D721Med (cell line): ENCODE measurements around the gene TMTC1.

Source experiments
- DNase-seq: peaks from one replicate; pipeline ENCODE4 v3.0.0; 2011; ENCODE audit warnings: low spot score; ENCODE audit not compliant: insufficient read length
- FAIRE-seq: peaks from 2 replicates; lab custom pipeline; 2011; peaks lifted over from hg19 to GRCh38; lab: Jason Lieb, UNC
- TF ChIP-seq, protein P1 (sequence below): IDR thresholded peaks from 2 replicates; pipeline ENCODE4 v1.5.1; 2012; ENCODE audit warnings: mild to moderate bottlenecking, control low read depth; ENCODE audit not compliant: insufficient read depth; ENCODE audit errors: missing control alignments

The TMTC1 gene

DNA sequence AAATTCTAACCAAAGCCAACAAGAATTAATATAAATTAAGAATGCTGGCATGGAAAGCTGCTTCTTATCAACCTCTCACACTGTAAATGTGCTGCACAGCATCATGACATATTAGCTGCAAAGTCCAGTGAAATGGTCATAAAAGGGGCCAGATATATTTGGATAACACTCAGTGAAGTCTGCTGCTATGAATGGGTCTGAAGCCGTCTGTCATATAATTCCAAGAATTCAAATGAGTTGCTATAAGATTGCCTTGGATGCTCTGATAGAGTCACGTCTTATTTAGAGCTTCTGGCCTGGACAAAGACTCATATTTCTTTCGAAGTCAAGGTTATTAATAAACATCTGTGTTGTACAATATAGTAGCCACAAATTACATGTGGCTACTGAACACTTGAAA lies 231.9 kb downstream of the TMTC1 start:
- FAIRE-seq (no peak), DNase-seq (no peak)
- TF ChIP-seq, protein P1, sequence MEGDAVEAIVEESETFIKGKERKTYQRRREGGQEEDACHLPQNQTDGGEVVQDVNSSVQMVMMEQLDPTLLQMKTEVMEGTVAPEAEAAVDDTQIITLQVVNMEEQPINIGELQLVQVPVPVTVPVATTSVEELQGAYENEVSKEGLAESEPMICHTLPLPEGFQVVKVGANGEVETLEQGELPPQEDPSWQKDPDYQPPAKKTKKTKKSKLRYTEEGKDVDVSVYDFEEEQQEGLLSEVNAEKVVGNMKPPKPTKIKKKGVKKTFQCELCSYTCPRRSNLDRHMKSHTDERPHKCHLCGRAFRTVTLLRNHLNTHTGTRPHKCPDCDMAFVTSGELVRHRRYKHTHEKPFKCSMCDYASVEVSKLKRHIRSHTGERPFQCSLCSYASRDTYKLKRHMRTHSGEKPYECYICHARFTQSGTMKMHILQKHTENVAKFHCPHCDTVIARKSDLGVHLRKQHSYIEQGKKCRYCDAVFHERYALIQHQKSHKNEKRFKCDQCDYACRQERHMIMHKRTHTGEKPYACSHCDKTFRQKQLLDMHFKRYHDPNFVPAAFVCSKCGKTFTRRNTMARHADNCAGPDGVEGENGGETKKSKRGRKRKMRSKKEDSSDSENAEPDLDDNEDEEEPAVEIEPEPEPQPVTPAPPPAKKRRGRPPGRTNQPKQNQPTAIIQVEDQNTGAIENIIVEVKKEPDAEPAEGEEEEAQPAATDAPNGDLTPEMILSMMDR, result no peak

DNA sequence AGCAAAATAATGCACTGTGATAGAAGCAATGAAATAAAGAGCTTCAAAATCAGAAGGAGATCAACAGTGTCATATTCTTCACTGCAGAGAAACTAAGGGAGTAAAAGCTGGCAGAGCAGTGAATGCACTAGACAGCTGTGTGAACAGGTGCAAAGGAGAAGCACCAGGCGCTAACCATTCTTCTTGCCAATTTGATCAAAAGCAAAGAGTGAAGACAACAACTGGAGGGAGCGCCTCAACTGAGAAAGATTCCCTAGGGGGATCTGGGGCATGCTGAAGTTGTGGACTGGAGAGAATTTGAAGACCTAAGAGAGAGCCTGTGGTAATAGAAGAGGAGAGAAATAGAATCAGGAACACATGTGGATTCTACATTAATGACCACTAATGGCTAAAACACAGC lies 235.9 kb downstream of the TMTC1 start:
- DNase-seq (no peak), FAIRE-seq (no peak)
- TF ChIP-seq, protein P1, result no peak

- DNase-seq, result no peak
- TF ChIP-seq, protein P1, result no peak
- FAIRE-seq, result no peak
These were observed 236.6 kb downstream of the TMTC1 start for GRCh38 chr12:29547151-29547632.

DNA sequence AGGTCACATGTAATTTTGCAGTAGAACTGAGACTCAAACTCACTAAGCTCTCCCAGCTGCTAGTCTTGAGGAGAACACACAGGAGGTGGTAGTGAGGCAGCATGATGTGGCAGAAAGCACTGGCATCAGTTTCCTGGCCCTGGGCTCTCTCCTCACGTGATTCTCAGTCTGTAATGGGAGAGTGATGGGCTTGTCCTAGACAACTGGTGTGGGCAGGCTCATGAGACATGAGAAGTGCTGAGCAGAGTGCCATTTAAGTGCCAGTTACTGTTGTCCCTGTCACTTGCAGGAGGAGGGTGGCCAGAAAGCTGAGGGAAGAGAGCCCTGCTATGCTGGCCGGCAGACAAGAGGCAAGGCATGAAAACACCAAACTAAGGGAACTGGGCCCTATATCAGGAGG lies 237.7 kb downstream of the TMTC1 start:
- FAIRE-seq, result no peak
- DNase-seq, result no peak
- TF ChIP-seq, protein P1, result no peak

GRCh38 chr12:29545102-29545467 lies 238.7 kb downstream of the TMTC1 start:
- DNase-seq (no peak), FAIRE-seq (no peak)
- TF ChIP-seq, protein P1, result no peak

DNA sequence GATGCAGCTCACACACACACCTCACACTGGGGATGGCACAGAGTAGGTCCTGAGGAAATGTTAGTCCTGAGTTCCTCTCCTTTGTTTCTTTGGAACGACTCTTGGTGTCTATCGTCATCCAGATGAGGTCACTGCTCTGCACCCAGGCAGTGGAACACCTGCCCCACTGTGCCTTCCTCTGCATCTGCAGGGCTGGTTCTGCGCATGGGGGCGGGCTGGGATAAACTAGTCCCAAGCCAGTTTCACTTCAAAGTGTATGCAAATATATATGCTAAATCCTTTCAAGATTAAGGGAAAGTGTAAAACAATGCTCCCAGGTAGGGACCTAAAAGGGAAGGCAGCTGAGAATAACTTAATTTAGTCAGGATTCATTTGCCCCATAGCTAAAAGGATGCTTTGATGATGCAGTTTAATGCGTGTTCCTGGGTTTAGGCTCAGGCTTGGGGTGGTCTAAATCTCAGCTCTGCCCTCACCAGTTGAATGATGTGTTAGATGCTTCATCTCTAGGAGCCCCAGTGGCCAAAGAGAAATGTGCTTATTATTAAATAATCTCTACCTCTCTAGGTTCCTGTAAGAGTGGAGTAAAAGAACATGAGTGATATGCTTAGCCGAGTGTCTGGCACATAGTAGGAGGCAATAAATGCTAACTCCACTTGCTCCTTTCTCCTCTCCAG lies 239.2 kb downstream of the TMTC1 start:
- FAIRE-seq (no peak), DNase-seq (no peak)
- TF ChIP-seq, protein P1, result no peak

DNA sequence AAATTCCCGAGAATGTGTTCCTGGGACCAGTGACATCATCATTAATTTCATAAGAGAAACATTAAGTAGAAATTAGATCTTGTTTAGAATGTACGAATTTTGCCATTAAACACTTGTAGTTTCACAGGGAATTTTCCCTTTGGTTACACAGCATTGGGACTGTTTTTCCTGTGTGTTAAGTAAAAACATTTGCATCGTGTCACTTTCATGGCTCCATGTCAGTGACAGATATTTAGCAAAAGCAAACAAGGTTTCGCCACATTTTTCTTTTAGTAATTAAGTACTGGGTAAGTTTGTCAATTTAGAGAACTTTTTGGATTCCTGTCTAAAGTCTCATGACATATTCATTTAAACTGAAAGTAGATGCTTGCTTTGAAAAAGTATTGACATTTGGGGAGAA lies 240.7 kb downstream of the TMTC1 start:
- FAIRE-seq, result no peak
- no peak for DNase-seq
- TF ChIP-seq, protein P1, result no peak
